ENCODE results near the gene UBE2M.
"Not testable (repeated sequence)": the region's sequence is repeated elsewhere in the genome, so short reads cannot be mapped to it uniquely, and the experiment has no call there.

UBE2M gene

DNA sequence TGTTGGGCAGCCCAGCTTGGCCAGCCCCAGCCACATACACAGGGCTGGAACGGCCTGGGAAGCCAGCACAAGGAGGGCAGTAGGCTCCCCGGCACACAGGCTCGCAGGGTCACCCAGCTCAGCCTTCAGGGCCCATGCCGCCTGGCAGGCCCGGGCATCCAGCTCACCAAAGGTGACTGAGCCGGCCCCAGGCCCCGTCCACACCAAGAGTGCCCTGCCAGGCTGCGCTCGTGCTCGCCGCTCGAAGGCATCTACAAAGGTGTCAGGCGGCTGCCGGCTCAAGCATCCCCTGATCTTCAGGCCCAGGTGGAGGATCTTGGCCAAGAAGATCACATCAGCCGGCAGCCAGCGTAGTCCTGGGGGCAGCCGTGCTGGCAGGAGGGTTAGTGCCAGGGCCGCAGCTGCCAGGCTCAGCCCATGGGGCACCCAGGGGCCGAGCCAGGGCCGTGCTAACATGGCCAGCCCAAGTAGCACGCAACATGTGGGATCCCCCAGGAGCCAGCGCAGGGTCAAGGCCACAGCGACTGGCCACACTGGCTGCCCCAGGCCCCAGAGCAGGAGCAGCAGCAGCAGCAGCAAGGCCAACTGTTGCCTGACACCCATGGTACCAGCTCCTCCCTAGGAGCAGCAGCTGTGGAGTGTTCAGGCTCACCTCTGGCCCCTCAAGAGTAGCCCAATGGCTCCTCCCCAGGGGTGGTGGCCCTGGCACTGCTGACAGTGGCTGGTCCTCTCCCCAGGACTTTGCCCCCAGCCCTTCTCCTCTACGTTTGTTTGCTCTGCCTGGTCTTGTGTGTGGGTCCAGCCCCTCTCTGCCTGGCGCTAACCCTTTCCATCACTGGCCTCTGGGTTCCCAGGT is 46.8 kb downstream of the UBE2M start, which contains the start of gene SLC27A5:
TSS of gene SLC27A5 (minus strand) at position 640 of the 856 bp plus-strand sequence. CDS start at position 603, 37 bp downstream.
- no peak for DNase-seq

GRCh38 chr19:58510084-58510862 is 48.1 kb downstream of the UBE2M start:
- no peak for DNase-seq

GRCh38 chr19:58509731-58510083 is 48.7 kb downstream of the UBE2M start:
- DNase-seq = no peak

DNA sequence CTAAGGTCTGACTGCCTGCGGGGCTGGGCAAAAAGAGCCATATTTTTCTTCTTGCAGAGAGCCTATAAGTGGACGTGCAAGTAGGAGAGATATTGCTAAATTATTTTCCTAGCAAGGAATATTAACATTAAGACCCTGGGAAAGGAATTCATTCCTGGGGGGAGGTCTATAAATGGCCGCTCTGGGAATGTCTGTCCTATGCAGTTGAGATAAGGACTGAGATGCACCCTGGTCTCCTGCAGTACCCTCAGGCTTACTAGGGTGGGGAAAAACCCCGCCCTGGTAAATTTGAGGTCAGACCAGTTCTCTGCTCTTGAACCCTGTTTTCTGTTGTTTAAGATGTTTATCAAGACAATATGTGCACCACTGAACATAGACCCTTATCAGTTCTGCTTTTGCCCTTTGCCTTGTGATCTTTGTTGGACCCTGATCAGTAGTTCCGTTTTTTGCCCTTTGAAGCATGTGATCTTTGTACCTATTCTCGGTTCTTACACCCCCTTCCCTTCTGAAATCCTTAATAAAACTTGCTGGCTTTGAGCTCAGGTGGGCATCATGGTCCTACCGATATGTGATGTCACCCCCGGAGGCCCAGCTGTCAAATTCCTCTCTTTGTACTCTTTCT is 50.7 kb downstream of the UBE2M start:
- not testable (repeated sequence) for DNase-seq

Measured in SIG-M5 (cell line).